Memory B cell (primary cell): ENCODE data around the gene KIF5C.

ENCODE experiments used
- ATAC-seq: fragments of 150-1000 bp; cut with Tn5 transposase; 2 replicates; pipeline ENCODE4 v1.10.0; 2021; ENCODE audit warnings: low read depth, mild to moderate bottlenecking, moderate library complexity
- DNase-seq, 2 donors: peaks; one replicate each; pipeline ENCODE4 v3.0.0; 2022; ENCODE audit warnings: low spot score in 2 of 2
- H3K27ac Mint-ChIP-seq: one replicate; pipeline ENCODE4 v1.8.0; 2022; ENCODE audit warnings: mild to moderate bottlenecking, moderate library complexity, mixed read lengths
- H3K27me3 Mint-ChIP-seq: one replicate; pipeline ENCODE4 v1.8.0; 2022; ENCODE audit warnings: mixed read lengths
- H3K36me3 Mint-ChIP-seq: one replicate; pipeline ENCODE4 v1.8.0; 2022; ENCODE audit warnings: mild to moderate bottlenecking, mixed read lengths
- H3K4me1 Mint-ChIP-seq: one replicate; pipeline ENCODE4 v1.8.0; 2022; ENCODE audit warnings: mixed read lengths
- H3K4me3 Mint-ChIP-seq: one replicate; pipeline ENCODE4 v1.8.0; 2022; ENCODE audit warnings: mild to moderate bottlenecking, moderate library complexity, mixed read lengths
- H3K9me3 Mint-ChIP-seq: one replicate; pipeline ENCODE4 v1.8.0; 2022; ENCODE audit warnings: mixed read lengths

Gene KIF5C

DNA sequence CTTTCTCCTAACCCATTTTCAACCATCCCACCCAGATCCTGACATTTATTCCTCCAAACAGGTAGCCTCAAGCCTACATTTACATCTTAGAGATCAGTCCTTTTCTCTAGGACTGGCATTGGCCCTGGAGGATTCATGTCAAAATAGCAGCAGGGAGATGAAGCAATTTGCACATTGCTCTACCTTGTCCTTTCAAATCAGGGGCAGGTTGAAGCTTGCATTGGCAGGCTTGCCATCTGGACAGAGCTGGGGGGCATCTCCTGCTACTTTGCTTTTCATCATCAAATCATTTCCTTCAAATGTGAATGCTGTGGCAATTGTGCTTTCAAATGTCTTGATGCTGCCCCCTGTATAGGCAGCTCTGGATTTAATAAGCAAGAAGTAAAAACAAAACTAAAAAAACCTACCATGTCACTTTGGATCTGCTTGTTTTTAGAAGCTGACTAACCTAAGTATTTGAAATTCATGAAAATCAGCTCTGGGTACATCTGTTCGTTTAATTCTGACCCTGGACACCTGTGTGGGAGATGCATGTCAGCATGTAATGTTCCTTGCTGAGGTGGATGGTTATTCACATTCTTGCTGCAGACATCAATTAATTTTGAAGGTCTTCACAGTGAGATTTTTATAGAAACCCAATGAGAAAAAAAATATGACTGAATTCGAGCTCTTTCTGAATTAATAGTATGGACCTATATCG, 47.9 kb downstream of the KIF5C start:
- H3K4me3 Mint-ChIP-seq, result no peak overlapping the region
- DNase-seq (no peak), ATAC-seq (no peak)
- peaks cover 6% of the 10 kb centered on the region for H3K27me3 Mint-ChIP-seq
- peaks cover 15% of the 10 kb centered on the region for H3K36me3 Mint-ChIP-seq
- no peak overlapping the region for H3K27ac Mint-ChIP-seq
- H3K4me1 Mint-ChIP-seq, result peaks cover 20% of the 10 kb centered on the region
- peaks cover 9% of the 10 kb centered on the region for H3K9me3 Mint-ChIP-seq

DNA sequence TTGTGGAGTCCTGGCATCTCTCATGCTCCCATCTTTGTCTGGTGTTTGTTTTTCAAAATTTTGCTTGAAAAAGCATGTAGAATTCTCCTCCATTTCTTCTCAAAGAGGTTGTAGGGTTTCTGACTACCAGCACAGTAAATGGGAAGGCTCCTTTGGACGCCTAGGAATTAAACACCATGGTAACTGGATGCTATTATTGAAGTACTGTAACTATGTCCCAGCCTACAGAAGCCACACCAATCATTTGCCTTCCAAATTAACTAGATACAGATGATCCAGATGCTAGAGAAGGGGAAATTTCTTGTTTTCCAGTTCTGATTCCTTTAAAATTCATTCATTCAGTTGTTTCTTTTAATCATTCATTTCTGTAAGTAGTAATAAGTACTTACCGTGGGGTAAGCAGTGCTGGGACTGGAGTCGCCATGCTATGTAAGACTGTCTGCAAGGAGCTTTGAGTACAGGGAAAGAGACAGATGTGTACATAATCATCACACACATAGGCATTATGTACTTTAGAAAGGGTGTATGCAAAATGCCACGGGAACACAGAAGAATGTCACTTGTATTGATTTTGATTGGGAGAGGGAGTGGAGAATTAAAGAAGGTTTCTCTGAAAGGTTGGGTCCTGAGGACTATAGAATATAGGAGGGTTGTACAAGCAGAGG, 49.6 kb downstream of the KIF5C start:
- Mint-ChIP-seq H3K4me1 (peaks cover 20% of the 10 kb centered on the region), H3K36me3 (peaks cover 5% of the 10 kb centered on the region), H3K27ac (no peak overlapping the region), H3K9me3 (no peaks in the 10 kb centered on the region), H3K4me3 (peak overlapping the region; percentile 3), H3K27me3 (no peaks in the 10 kb centered on the region)
- no peak for DNase-seq
- no peak for ATAC-seq

DNA sequence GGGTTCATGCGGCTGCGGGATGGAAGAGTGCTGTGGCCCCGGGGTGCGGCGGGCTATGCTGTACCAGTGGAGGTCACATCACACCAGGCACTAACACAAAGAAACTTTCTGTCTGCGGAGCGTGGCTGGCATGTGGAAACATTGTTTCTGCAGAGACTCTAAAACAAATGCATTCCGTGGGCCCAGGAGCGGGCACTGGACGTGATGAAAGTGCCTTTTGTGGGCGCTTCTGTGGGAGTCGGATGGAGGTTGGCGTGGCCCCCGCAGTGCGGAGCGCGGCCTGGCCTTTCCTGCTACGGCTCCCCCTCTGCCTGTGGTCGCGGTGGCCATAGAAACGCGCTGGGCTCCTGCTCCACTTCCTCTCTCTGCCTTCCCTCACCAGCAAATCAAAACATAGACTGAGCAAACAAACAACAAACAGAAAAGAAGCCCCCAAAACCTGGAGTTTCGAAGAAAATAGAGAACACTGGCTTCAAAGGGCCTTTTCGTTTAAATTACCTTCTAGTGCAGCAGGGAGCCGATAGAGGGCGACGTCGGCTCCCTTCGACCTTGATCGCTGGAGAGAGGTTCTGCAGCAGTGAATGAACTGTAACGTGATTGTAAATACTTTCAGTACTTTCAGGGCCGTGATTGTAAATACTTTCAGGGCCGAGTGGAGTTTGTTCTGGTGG, 51.4 kb downstream of the KIF5C start:
- DNase-seq (peak; percentile 28 to 37), ATAC-seq (peak; percentile 80)
- Mint-ChIP-seq H3K4me1 (peaks cover 20% of the 10 kb centered on the region), H3K9me3 (no peaks in the 10 kb centered on the region), H3K36me3 (peaks cover 7% of the 10 kb centered on the region), H3K27me3 (no peaks in the 10 kb centered on the region), H3K4me3 (peak overlapping the region; percentile 86), H3K27ac (peak overlapping the region; percentile 75)

DNA sequence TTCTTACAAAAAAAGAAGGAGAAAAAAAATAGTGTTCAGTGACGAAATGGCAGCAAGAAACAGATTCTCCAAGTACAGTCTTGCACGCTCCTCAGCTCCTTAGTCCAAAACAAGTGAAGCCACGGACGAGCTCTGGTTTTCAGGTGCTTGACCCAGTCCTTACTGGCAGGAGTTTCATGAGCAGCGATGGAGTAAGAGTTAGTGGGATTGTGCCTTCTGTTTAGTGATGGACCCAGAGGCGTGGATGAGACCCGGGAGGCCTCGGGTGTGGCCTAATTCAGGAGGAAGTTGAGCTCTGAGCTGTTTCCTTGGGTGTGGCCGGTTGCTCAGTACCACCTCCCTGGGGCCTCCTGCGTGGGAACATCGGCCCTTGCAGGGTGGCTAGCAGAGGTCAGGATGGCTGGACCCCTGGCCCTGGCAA, 52.0 kb downstream of the KIF5C start:
- no peaks in the 10 kb centered on the region for H3K9me3 Mint-ChIP-seq
- peaks cover 20% of the 10 kb centered on the region for H3K4me1 Mint-ChIP-seq
- H3K36me3 Mint-ChIP-seq, result peaks cover 7% of the 10 kb centered on the region
- H3K4me3 Mint-ChIP-seq, result peak overlapping the region; percentile 86
- DNase-seq (peak; percentile 4 to 22), ATAC-seq (peak; percentile 79)
- H3K27ac Mint-ChIP-seq, result peak overlapping the region; percentile 75
- no peaks in the 10 kb centered on the region for H3K27me3 Mint-ChIP-seq

DNA sequence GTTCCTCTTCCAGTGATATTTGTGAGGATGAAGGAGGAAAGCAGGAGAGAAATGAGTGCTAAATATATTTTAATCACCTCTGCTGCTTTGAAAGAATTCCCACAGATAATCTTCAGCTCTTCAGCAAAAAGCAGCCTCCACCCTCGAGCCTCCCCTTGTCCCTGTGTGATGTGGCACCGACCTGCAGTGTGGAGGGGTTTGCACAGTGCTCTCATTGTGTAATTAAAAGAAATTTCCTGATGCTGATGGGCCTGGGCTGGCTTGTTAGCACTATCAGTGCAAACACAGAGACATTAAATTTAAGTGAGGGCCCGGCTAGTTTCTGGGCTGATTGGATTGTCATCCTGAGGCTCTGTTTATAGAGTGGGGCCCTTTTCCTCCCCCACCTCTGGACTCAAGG, 53.4 kb downstream of the KIF5C start:
- peaks cover 20% of the 10 kb centered on the region for H3K4me1 Mint-ChIP-seq
- no peak overlapping the region for H3K4me3 Mint-ChIP-seq
- H3K27ac Mint-ChIP-seq, result no peak overlapping the region
- peaks cover 6% of the 10 kb centered on the region for H3K36me3 Mint-ChIP-seq
- H3K9me3 Mint-ChIP-seq, result no peaks in the 10 kb centered on the region
- ATAC-seq (no peak), DNase-seq (no peak)
- H3K27me3 Mint-ChIP-seq, result no peaks in the 10 kb centered on the region

DNA sequence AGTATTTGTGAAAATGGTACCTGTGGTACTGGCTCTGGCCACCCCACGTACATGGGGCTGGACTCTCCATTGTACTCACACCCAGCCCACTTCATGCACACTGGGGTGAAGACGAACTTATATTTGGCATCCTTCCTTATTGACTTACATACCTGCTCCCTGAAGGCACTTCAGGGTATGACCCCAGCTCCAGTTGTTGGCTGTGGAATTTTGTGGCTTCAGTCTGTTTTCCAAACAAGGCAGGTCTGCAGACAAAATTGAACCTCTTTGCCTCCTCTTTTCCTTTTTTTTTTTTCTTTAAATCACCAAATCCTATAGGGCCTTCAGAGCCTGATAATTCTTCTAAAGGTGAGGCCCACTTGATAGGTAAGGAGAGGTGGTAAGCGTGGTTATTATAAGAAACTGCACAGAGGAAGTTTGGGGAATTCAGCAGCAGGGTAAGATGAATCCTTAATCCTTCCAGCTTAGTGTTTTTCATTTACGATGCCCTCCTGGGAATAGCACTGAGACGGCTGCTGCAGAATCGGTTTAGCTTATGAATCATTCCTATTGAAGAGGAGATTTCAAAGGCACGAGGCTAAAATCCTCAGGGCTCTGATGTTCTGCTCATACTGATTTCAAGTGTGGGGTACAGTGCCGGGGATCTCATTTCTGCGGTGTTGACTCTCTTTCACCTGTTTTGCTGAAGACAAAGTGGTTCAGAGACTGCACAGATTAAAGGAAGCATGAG, 55.2 kb downstream of the KIF5C start:
- no peak for DNase-seq
- Mint-ChIP-seq H3K4me3 (no peak overlapping the region), H3K27ac (no peak overlapping the region), H3K27me3 (no peaks in the 10 kb centered on the region), H3K36me3 (peaks cover 2% of the 10 kb centered on the region), H3K9me3 (no peaks in the 10 kb centered on the region), H3K4me1 (peaks cover 16% of the 10 kb centered on the region)
- no peak for ATAC-seq

DNA sequence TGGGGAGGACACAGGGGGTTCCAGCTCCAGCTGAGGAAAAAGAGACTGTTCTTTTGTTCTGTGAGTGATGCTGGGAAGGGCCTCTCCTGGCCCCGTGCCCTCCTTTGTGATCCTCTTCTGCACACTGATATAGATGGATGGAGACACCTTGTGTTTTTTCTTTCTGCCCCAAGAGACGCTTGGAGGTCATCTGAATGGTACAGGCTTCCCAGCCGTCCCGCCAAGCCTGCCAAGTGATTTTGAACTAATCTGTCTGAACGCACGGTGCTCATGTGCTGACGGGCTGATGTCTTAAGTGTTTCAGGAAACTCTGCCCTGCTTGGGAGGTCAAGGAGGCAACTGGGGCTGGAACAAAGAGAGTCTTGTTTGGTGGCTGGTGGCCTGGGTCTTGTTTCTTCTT, 57.5 kb downstream of the KIF5C start:
- H3K27ac Mint-ChIP-seq, result no peak overlapping the region
- peaks cover 3% of the 10 kb centered on the region for H3K4me1 Mint-ChIP-seq
- ATAC-seq (no peak), DNase-seq (no peak)
- H3K27me3 Mint-ChIP-seq, result no peaks in the 10 kb centered on the region
- H3K4me3 Mint-ChIP-seq, result no peak overlapping the region
- H3K36me3 Mint-ChIP-seq, result peaks cover 2% of the 10 kb centered on the region
- no peaks in the 10 kb centered on the region for H3K9me3 Mint-ChIP-seq

DNA sequence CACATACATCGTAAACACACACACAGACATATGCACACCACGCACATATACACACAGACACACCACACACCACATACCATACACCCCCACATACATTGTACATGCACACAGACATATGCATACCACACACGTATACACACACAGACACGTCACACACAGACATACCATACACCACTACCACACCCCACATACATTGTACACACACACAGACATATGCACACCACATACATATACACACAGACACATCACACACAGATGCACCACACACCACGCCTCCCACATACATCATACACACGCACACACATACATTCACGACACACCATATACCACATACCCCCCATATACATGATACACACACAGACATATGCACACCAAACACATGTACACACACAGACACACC, 58.4 kb downstream of the KIF5C start:
- ATAC-seq, result no peak
- no peak for DNase-seq
- Mint-ChIP-seq H3K4me1 (no peaks in the 10 kb centered on the region), H3K9me3 (no peaks in the 10 kb centered on the region), H3K27me3 (no peaks in the 10 kb centered on the region), H3K36me3 (peaks cover 2% of the 10 kb centered on the region), H3K4me3 (no peak overlapping the region), H3K27ac (no peak overlapping the region)

DNA sequence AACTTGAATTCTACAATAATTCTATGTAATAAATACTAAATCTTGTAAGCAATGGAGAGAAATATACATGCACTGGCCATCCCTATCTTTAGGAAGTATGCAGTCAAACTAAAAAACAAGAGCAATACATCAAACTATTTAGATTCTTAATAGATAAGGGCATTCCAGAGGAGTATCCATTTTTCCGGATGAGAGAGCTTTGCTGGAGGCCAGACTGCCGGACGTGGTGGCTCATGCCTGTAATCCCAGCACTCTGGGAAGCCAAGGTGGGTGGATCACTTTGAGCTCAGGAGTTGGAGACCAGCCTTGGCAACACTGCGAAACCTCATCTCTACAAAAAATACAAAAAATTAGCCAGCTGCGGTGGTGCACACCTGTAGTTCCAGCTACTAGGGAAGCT, 60.8 kb downstream of the KIF5C start:
- Mint-ChIP-seq H3K4me3 (no peak overlapping the region), H3K36me3 (peaks cover under 1% of the 10 kb centered on the region), H3K9me3 (no peaks in the 10 kb centered on the region), H3K27ac (no peak overlapping the region), H3K4me1 (no peaks in the 10 kb centered on the region), H3K27me3 (no peaks in the 10 kb centered on the region)
- ATAC-seq (no peak), DNase-seq (no peak)

DNA sequence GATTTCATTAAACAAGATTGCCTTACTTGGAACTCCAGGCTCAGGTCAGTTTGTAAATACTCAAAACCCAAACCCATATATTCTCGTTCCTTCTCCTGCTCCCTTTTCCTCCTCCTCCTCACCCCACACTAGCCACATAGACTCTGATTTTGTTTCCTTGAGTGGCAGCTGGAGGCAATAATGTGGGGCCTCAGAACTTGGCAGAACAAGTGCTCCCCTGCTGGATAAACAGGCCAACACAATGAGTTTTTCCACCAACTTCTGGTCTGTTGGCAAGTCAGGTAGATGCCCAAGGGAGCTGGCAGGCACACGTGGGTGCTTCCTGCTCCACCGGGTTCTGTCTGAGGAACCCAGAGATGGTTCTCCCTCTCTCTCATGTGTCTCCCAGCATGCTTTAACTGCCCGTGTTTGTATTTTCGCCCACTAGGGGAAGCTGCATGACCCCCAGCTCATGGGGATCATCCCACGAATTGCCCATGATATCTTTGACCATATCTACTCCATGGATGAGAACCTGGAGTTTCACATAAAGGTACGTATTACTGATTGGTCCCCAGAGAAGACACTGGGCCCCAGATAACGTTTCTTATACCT, 61.9 kb downstream of the KIF5C start:
- DNase-seq (no peak), ATAC-seq (no peak)
- Mint-ChIP-seq H3K4me1 (no peaks in the 10 kb centered on the region), H3K9me3 (no peaks in the 10 kb centered on the region), H3K36me3 (no peaks in the 10 kb centered on the region), H3K4me3 (no peak overlapping the region), H3K27ac (no peak overlapping the region), H3K27me3 (no peaks in the 10 kb centered on the region)

DNA sequence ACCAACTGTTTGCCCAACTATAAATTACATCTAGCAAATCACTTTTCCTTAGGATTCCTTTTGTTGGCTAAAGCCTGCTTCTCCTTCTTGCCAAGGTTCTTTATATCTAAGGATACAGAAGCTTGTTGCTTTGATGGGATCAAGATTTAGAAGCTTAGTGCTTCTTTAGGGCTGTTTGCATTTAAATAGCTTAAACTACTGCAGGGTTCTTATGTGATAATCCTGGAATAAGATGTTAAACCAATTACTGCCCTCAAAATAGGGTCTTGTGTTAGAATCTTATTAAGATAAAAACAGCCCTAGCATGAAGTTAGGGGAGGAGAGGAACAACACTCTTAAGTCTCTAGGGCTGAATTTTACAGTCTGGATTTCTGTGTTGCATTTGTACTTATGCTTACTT, 64.2 kb downstream of the KIF5C start:
- ATAC-seq (no peak), DNase-seq (no peak)
- Mint-ChIP-seq H3K4me1 (no peaks in the 10 kb centered on the region), H3K36me3 (no peaks in the 10 kb centered on the region), H3K9me3 (no peaks in the 10 kb centered on the region), H3K27ac (no peak overlapping the region), H3K27me3 (no peaks in the 10 kb centered on the region), H3K4me3 (no peak overlapping the region)

DNA sequence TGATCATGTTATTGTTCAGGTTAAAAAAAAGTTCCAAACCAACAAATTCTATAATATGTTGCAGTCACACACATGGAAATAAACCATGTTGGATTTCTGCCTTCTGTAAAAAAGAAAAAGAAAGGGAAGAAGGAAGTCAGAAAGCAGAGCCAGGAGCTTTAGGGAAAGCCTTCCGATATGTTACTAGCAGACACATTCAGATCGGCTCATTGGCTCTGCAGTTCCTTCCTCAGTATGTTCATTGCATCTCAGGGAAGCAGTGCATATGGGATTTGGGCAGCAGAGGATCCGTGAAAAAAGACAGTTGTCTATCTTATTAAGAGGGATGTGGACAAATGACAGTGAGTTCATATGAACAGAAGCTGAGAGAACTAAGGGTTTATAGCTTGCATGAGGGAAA, 68.1 kb downstream of the KIF5C start:
- Mint-ChIP-seq H3K9me3 (no peaks in the 10 kb centered on the region), H3K36me3 (peaks cover 3% of the 10 kb centered on the region), H3K27ac (no peak overlapping the region), H3K4me1 (no peaks in the 10 kb centered on the region), H3K27me3 (peaks cover 2% of the 10 kb centered on the region), H3K4me3 (no peak overlapping the region)
- ATAC-seq (no peak), DNase-seq (no peak)

DNA sequence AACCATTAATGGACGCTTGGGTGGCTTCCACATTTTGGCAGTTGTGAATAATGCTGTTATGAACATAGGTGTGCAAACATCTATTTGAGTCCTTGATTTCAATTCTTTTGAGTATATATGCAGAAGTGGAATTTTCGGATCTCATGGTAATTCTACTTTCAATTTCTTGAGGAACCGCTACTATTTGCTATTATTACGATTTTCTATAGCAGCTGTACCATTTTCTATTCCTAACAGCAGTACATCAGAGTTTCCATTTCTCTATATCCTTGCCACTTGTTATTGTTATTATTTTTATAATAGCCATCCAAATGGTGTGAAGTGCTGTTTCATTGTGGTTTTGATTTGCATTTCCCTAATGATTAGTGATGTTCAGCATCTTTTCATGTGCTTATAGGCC, 69.5 kb downstream of the KIF5C start:
- Mint-ChIP-seq H3K36me3 (peaks cover 4% of the 10 kb centered on the region), H3K9me3 (no peaks in the 10 kb centered on the region), H3K4me3 (no peak overlapping the region), H3K27me3 (peaks cover 2% of the 10 kb centered on the region), H3K4me1 (peaks cover 3% of the 10 kb centered on the region), H3K27ac (no peak overlapping the region)
- ATAC-seq (no peak), DNase-seq (no peak)

DNA sequence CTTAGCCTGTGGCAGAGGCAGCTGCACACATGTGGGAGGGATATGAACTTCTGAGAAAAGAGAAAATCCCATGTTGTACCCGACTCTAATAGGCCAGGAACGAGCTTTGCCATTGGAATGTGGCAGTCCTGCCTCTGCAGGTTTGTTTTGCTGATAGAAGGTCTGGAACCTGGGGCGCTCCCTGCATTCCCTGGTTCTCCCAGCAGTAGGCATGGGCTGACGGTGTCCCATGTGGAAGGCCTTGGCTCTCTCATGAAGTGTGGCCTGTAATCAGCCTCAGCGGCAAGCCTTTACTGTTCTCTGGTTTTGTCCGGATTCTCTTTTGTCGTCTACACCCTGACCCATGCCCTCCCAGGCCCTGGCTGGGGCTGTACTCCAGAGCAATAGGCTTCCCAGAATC, 72.3 kb downstream of the KIF5C start:
- H3K4me1 Mint-ChIP-seq, result peaks cover 3% of the 10 kb centered on the region

More for the DNA sequence above, 72.3 kb downstream of the KIF5C start:
- DNase-seq, result no peak
- H3K36me3 Mint-ChIP-seq, result peaks cover 4% of the 10 kb centered on the region
- H3K9me3 Mint-ChIP-seq, result no peaks in the 10 kb centered on the region
- peaks cover 2% of the 10 kb centered on the region for H3K27me3 Mint-ChIP-seq
- H3K4me3 Mint-ChIP-seq, result no peak overlapping the region
- no peak for ATAC-seq
- no peak overlapping the region for H3K27ac Mint-ChIP-seq
